ENCODE measurements around the gene NCBP3. TPM values are rescaled to one million over a fixed set of nuclear protein-coding genes. Genes with fewer than 3 reads are reported as not detected.

The NCBP3 gene
- total and polyA plus RNA-seq, 2 of the 8 experiments (the other 6 are each of a cell fraction or from before 2014, with no cell fraction given), result 19.6 to 46.1 TPM

- Histone ChIP-seq H2AK5ac (ENCODE audit: low read depth, low read length) (no peak overlapping the region), H3K27me3 (replicated peaks in 1 of 4; ENCODE audit: control insufficient read depth in 3 of 4, extremely low read depth in 1 of 4, insufficient read depth in 3 of 4, low read length in 3 of 4) (no peaks in the 10 kb centered on the region), H4K5ac (ENCODE audit: insufficient read length, low read depth, low read length) (no peak overlapping the region), H3K4me1 (replicated peaks in 1 of 4; ENCODE audit: control insufficient read depth in 3 of 4, insufficient read depth in 4 of 4, low read length in 3 of 4) (no peaks in the 10 kb centered on the region; a peak in 1 of 7 replicates), H3K4me3 (ENCODE audit: extremely low read depth in 1 of 4, insufficient read depth in 2 of 4, low read depth in 3 of 4, low read length in 4 of 4) (no peak overlapping the region), H3K4me2 (ENCODE audit: insufficient read depth in 1 of 2, low read depth in 2 of 2, low read length in 2 of 2) (no peak overlapping the region), H3K79me1 (ENCODE audit: low read depth, low read length) (no peaks in the 10 kb centered on the region), H2BK5ac (ENCODE audit: low read depth, low read length) (peak overlapping the region; percentile 16; the same call in 1 of the 2 replicates), H2BK12ac (ENCODE audit: low read depth, low read length) (no peak overlapping the region), H3K56ac (replicated peaks; ENCODE audit: insufficient read length, low read depth, low read length) (no peak overlapping the region), H3K79me2 (ENCODE audit: control insufficient read depth in 1 of 2, insufficient read depth in 2 of 2, low read length in 2 of 2) (no peaks in the 10 kb centered on the region), H3K9me3 (ENCODE audit: insufficient read depth in 2 of 2, low read depth in 1 of 2, low read length in 1 of 2) (no peaks in the 10 kb centered on the region), H3K14ac (ENCODE audit: insufficient read length) (no peak overlapping the region), H3K9ac (replicated peaks in 1 of 4; ENCODE audit: extremely low read depth in 1 of 4, low read depth in 3 of 4, low read length in 3 of 4) (no peak overlapping the region), H4K91ac (replicated peaks; ENCODE audit: insufficient read length, low read length) (no peak overlapping the region), H3K36me3 (ENCODE audit: control insufficient read depth in 2 of 4, insufficient read depth in 4 of 4, low read length in 3 of 4) (peaks cover 0 to 5% (median 1%) of the 10 kb centered on the region in 4 experiments; a peak in 1 of 8 replicates), H2AFZ (ENCODE audit: low read length) (no peak overlapping the region), H3K18ac (ENCODE audit: extremely low read depth, low read length) (no peak overlapping the region), H3K23ac (ENCODE audit: insufficient read length) (no peak overlapping the region), H2BK15ac (ENCODE audit: low read length) (no peak overlapping the region), H4K20me1 (replicated peaks in 1 of 2; ENCODE audit: control insufficient read depth in 1 of 2, insufficient read depth in 2 of 2, low read length in 2 of 2) (peaks cover 0 to 4% of the 10 kb centered on the region in 2 experiments), H2BK20ac (ENCODE audit: low read length) (no peak overlapping the region), H3K4ac (replicated peaks; ENCODE audit: insufficient read length, low read depth, low read length) (no peak overlapping the region), H3K23me2 (ENCODE audit: low read depth, low read length) (no peaks in the 10 kb centered on the region), H3K27ac (ENCODE audit: low read depth, low read length) (no peak overlapping the region), H2BK120ac (replicated peaks; ENCODE audit: low read depth, low read length) (no peak overlapping the region), H4K8ac (ENCODE audit: extremely low read depth, insufficient read depth, low read length) (peak overlapping the region; percentile 20; the same call in 1 of the 2 replicates)
- FAIRE-seq (no peak), DNase-seq (ENCODE audit: low read depth in 1 of 2, low spot score in 2 of 2) (no peak)
- 97% methylated on average over 7 of the region's 7 CpGs; no CpG with 5 or more reads in 1 of the 2 experiments for WGBS, 2 experiments (ENCODE audit: extremely low coverage in 1 of 2, insufficient coverage in 1 of 2, insufficient read length in 1 of 2, insufficient replicate concordance in 2 of 2, low coverage in 1 of 2, low lambda C conversion rate in 2 of 2, missing lambda C conversion rate in 1 of 2)
- ChIA-PET POLR2A (ENCODE audit: partially characterized antibody) (interaction anchor here (0.5 to 1.9 kb wide), 4 partner anchors 24 to 200 kb away, joined by 3 to 8 read pairs (median 4); no protein-coding TSS in a partner anchor), CTCF (ENCODE audit: partially characterized antibody) (interaction anchor here (0.7 to 3.1 kb wide), 6 partner anchors 10 to 105 kb away, joined by 3 to 25 read pairs (median 3); no protein-coding TSS in a partner anchor)
- TF ChIP-seq SP2 (IDR thresholded peaks at IDR 0.05; ENCODE audit: low read length) (no peak), HDAC2 (IDR thresholded peaks at IDR 0.05; ENCODE audit: borderline replicate concordance in 1 of 2, low read depth in 2 of 2, low read length in 2 of 2) (no peak), SAP30 (IDR thresholded peaks at IDR 0.05; ENCODE audit: insufficient read depth, insufficient replicate concordance, low read length) (no peak), ASH2L (IDR thresholded peaks at IDR 0.05; ENCODE audit: low read length) (no peak), JUN (IDR thresholded peaks at IDR 0.05; ENCODE audit: low read depth, low read length) (no peak), SIX5 (IDR thresholded peaks at IDR 0.05; ENCODE audit: low read depth, low read length) (no peak), CTBP2 (IDR thresholded peaks at IDR 0.05; ENCODE audit: borderline replicate concordance, insufficient read depth, insufficient read length, low read length) (no peak), RBBP5 (IDR thresholded peaks at IDR 0.05; ENCODE audit: borderline replicate concordance, low read depth, low read length) (no peak), PHF8 (conservative IDR thresholded peaks at IDR 0.05; ENCODE audit: low read depth, low read length) (no peak), KDM4A (IDR thresholded peaks at IDR 0.05; ENCODE audit: low read depth, low read length, severe bottlenecking) (no peak)
These were observed 44.7 kb downstream of the NCBP3 start for GRCh38 chr17:3801347-3801746.
